Limb (tissue), 2 donors: Measurements from ENCODE around the gene CYB5R3.
"Not testable (repeated sequence)": the region's sequence is repeated elsewhere in the genome, so short reads cannot be mapped to it uniquely, and the experiment has no call there.

Experiments used
- DNase-seq, 2 donors: peaks; one replicate each; pipeline ENCODE4 v3.0.0-alpha.2; 2016; ENCODE audit errors: extremely low spot score in 2 of 2

CYB5R3 gene

DNA sequence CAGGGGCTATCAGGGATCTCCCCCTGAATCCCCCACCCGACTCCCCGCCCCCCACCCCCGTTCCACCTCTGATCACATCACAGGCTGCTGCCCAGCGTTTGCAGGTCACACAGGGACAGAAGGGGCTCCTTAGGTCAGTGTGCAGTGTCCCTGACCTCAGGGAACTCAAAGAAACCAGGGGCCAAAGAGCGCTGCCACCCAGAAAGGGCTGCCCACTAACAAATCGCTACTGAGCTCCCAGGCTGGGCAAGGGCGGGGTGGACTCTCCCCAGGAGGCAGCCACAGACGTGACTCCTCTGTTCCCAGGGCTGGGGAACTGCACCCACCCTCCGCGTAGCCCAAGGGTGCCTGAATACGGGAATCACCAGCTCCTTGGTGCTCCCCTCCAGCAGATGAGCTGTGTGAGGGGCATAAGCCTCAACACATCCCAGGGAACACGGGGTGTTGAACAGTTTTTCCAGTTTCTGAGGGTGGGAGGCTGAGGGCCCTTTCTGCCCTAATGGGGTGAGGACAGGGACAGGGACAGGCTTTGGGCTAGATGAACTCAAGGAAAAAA lies 24.6 kb downstream of the CYB5R3 start:
- no peak for DNase-seq

DNA sequence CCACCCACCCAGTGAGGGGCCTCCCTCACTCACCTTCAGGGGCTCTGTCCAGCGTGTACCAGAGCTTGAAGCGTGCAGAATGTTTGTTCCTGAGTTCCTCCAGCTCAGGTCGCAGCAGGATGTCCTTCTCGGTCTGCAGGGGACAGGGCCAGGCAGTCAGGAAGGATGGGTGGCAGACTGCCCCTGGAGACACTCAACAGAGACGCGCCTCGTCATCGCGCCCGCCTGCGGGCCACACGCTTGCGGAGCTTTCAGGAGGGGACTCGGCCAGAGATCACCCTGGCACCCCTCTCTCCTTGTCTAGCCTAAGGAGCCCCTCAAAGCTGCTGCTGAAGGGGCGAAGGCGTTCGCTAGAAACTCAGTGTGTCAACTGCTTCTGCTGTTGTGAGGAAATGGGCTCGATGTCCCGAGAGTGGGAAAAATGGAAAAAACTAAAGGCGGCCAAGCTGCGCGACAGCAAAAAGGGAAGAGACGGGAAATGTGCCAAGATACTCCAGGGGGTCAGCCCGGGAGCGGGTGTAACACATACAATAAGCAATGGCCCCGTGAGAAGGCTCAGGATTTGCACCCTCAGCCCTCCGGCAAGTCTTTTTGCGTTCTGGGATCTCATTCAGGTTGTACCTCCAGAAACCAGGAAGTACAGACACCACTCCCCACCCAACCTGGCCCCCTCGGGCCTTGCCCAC lies 25.3 kb downstream of the CYB5R3 start:
- DNase-seq, result no peak

DNA sequence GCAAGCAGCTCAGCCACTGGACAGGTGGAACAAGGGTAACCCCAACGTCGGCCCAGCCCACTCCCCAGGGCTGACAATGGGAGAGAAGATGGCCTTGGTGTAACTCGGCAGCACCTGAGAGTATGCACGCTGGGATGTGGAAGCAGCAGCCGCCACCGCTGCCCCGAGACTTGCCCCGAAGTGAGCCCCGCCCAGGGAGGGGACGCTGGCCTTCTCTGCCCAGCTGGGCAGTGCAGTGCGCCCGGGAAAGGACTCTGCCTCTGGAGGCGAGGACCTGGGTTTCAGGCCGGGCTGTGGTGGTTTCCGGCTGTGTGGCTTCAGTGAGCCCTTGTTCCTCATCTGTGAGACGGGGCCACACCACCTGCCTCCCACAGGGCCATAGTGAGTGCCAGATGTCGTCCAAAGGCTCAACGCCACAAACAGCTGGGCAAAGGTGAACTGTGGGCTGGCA lies 25.9 kb downstream of the CYB5R3 start:
- DNase-seq, result no peak

DNA sequence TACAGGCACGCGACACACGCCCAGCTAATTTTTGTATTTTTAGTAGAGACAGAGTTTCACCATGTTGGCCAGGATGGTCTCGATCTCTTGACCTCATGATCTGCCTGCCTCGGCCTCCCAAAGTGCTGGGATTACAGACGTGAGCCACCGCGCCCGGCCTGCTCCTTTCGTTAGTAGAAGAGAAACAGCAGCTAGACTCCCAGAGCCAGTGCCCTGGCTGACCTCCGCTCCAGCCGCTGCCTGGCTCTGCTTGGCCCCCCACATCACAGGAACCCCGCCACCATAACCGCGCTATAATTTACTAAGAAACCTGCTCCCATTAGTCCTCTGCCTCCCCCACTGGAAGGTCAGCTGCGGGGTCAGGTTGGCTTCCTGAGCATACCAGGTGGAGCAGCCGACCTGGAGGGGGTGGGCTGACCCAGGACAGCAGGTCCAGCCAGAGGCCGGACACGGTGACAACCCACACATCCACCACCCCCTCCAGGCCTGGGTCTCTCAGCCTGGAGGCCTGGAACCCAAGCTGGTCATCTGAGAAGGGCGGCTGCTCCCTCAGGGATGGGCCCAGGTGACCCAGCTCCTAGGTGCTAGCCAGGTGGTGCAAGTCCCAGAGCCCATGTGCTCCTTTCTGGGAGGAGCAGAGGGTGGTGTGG lies 27.0 kb downstream of the CYB5R3 start:
- no peak for DNase-seq

DNA sequence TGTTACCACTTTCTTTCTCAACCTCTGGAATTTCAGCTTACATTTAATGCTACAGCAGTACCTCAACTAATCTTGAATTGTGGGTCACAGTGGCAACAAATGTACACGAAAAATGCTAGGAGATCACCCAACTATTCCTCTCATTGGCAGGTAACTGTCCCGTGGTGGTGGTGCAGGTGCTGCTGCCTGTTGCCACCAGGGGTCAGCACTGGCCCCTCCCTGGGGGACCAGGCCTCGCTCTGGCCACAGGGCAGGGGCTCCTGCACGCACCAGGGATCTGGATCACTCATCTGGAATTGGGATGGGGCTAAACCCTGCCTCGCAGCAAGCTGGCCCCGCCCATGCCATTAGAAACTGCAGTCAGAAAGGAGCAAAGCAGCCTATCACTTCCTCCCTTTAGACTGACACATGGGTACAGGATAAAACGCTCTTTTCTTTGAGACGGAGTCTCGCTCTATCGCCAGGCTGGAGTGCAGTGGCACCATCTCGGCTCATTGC lies 27.6 kb downstream of the CYB5R3 start:
- peak in 1 of 2 donors; percentile 79 for DNase-seq

DNA sequence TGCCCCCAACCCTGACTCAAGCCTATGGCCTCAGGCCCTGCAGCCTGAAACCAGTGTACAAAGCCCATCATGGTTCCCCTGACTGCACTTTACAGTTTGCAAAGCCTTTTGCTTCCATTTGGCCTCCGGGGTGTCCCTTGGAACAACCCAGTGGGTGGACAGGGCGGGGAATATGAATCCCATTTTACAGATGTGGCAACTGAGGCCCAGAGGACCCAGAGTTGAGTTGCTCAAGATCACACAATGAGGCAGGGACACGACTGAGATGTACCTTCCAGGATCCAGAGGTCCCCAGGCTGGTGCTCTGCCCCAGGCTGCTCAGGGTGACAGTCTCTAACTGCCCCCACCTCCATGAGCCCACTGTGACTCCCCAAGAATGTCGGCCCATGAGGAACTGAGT lies 29.1 kb downstream of the CYB5R3 start:
- DNase-seq, result no peak

DNA sequence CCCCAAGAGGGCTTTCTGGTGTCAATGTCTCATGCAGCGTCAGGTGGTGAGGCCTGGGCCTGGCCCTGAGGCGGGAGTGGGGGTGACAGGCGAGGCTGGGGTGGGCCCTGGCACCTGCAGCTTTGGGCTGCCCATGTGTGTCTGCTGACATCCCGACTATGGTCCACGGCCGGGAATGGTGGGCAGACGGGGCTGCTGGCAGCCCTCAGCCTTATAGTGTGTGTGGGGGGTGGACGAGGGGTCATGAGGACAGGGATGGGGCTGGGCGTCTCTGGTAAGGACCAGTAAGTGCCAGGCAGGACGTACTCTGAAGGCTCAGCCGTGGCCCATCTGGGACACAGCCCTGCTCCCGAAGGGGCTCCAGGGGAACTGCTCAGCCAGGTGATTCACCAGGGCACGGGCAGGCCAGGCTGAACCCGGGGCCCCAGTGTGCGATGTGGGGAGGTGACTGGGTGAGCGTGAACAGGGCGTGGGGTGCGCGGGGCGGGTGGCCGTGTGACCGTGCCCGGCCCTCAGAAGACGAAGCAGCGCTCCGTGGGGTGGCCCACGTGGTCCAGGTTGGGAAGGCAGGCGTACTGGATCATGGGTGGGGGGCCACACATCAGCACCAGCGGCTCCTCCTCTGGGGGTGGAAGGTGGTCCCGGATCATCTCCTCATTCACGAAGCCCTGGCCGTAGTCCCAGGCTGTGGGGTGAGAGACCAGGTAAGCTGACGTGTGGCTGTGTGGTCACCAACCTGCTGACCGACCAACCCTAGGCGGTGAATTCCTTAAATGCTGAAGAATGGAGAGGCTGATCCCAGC lies 29.7 kb downstream of the CYB5R3 start:
- DNase-seq, result no peak

- no peak for DNase-seq
Measured at GRCh38 chr22:42617155-42617983, 31.8 kb downstream of the CYB5R3 start.

DNA sequence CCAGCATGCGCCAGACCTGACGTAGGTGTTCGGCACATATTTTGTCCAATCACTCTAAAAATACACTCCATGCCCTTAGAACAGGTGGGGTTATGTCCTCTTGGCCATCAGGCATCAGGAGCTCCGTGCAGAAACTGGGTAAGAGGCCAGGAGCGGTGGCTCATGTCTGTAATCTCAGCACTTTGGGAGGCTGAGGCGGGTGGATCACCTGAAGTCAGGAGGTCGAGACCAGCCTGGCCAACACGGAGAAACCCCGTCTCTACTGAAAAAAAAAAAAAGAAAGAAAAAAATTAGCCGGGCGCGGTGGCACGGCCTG lies 33.4 kb downstream of the CYB5R3 start:
- DNase-seq, result not testable (repeated sequence)

DNA sequence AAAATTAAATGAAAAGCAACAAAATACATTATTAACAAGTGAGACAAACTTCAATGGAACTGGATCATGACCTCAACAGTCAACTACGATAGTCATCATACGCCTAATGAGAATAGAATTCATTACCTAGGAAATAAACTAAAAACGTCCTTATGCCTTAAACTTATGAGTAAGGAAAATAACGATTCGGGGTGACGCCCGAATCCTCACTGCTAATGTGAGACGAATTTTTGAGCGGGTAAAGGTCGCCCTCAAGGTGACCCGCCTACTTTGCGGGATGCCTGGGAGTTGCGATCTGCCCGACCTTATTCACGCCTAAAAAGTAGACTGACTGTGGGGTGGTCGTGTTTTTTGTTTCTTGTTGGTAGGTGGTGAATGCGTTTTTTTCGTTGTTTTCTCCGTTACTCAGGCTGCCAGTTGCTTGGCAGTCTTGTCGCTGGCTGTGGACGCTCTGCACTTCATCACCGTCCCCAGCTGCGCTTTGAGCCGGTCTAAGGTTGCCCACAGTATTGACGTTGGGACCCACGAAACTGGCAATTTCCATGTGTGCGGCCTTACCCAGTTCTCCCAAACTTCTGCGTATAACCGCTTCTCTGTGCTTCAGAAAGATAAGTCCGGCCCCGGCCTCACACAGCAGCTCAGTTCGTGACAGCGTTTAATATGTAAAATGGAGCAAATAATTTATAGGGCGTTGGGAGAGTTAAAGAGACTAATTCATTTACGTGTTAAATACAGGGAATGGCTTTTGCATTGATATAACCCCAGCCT lies 33.9 kb downstream of the CYB5R3 start:
- peak; percentile 91 to 97 for DNase-seq

DNA sequence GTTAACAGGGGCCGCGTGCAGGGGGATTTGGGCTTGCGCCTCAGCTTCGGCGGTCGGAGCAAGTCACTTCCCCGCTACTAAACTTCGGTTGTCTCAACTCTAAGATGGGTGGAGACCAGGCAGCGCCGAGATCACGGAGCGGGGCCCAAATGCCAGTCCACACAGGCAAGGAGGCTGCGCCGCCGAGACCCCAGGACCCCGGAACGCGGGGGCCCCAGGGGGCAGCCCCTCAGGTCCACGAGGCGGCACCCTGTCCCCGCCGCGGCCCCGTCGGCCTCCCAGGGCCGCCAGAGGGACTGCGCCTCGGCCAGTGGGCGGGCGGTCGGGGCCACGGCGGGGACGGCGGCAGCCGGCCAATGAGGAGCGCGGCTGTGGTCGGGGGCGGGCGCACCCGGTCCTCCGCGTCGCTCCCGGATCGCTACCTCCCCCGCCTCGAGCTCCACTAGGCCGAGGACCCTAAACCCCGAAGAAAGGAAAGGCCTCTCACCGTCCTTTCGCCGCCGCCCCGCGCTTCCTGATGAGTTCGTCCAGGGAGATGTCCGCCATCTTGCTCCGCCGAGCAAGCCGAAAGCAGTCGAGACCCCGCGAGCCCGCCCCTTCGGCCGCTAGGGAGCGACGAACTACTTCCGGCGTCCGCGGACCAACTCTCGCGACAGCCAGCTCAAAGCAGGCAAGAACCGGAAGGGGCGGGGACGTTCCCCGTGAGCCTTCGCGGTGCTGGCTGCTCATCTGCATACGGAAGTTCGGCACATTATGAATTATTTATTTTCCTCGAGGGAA lies 34.7 kb downstream of the CYB5R3 start, which contains the start of gene POLDIP3:
Gene POLDIP3 (minus strand): TSS at position 572 of the 780 bp plus-strand sequence. CDS start 26 bp downstream, at position 546.
- DNase-seq, result peak; percentile 98 to 100

DNA sequence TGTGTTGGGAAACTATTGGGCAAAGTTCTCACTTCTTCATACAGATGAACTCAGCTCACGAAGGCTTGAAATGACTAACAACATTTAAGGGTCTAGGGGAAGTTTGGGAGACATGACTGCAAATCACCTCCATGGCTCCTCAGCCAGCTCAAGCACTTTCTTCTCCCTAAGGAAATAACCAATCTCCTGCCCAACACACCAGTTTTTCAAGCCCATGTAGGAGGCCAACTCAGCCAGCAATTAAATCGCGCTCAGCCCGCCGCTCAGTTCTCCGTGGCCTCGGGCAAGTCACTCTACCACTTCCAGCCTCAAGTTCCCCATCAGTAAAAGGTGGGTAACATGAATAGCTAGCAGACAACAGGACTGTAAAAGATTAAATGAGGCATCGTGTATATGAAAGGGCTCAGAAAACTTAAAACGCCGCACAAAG lies 35.3 kb downstream of the CYB5R3 start:
- no peak for DNase-seq

DNA sequence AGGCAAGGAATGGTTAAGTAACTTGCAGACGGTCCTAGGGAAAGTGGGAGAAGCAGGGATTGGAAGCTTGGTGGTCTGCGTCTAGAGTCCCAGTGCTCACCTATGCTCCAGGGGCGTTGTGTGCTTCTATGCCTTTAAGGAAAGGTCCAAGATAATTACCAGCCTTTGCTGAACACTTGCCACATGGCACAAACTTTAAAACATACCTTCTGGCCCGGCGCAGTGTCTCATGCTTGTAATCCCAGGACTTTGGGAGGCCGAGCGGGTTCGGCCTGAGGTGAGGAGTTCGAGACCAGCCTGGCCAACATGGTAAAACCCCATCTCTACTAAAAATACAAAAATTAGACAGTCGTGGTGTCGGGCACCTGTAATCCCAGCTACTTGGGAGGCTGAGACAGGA lies 36.9 kb downstream of the CYB5R3 start:
- DNase-seq, result no peak

DNA sequence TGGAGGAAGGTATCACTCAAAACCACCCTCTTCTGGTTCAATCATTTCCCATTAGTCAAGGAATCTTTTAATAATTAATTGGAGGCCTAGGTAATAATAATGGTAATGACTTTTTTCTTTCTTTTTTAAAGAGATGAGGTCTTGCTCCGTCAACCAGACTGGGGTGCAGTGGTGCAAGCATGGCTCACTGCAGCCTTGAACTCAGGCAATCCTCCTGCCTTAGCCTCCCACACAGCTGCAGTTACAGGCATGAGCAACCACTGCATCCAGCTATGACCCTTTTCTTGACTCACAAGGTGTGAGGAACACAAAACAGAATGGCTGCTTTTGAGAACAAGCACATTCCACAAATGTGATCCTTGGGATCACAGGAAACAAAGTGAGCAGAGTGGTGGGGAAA lies 38.1 kb downstream of the CYB5R3 start:
- no peak for DNase-seq

DNA sequence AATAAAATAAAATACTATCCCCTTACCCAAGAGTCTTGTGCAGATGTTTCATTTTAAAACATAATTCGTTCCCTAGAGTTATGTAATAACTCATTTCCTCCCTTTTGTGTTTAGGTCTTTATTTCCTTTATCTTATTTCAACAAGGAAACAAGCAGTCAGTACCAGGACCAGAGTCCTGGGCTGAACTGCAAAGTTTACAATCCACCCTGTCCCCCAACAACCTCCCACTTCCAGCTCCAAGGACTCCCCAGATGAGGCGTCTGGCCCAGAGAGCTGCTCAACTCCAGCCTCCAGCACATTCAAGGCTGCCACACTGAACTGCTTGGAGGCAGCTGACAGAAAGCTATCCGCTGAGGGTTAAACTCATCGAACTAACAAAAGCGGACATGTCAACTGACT lies 39.0 kb downstream of the CYB5R3 start:
- DNase-seq, result no peak

DNA sequence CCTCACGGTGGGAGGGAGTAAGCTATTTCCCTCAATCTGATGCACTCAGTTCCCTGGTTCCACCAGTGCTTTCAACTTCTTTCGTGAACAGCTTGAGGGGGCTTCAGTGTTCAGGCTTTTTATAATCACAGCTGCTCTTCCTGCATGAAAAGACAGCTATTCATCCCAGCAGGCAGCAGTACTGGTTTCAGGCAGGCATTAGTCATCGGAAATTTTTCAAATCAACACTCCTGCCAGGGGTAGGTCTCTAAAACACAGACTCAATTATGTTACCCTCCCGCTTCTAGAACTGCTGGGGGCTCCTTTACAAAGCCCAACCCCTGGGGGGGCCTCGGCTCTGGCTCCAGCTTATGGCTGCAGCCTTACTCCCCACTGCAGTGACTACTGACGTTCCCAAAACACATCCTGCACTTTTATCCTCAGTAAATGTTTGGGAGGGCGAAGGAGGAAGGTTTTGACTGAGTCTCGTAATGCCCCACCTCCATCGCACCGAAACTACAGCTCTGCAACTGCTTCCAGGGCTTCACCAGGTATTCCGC lies 40.3 kb downstream of the CYB5R3 start:
- peak; percentile 50 to 65 for DNase-seq

DNA sequence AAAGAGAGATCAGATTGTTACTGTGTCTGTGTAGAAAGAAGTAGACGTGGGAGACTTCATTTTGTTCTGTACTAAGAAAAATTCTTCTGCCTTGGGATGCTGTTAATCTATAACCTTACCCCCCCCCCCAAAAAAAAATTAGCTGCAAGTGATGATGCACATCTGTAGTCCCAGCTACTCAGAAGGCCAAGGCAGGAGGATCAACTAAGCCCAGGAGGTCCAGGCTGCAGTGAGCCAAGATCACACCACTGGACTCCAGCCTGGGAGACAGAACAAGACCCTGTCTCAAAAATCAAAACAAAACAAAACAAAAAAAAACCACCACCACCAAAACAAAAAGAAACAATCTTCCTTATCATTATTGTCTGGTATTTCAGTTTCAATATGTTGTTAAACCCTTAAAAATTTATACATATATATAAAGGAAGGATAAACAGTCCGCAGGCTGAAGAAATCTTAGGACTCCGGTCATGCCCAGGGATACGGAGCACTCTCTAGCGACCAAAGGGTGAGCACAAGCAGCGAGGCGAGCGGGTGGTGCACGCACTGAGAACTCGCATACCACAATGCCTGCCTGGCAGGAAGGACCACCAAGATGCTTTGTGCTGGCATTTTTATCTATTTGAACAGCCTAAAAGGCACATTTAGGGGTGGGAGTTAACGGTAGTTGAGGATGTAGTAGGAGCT lies 40.9 kb downstream of the CYB5R3 start:
- no peak for DNase-seq

DNA sequence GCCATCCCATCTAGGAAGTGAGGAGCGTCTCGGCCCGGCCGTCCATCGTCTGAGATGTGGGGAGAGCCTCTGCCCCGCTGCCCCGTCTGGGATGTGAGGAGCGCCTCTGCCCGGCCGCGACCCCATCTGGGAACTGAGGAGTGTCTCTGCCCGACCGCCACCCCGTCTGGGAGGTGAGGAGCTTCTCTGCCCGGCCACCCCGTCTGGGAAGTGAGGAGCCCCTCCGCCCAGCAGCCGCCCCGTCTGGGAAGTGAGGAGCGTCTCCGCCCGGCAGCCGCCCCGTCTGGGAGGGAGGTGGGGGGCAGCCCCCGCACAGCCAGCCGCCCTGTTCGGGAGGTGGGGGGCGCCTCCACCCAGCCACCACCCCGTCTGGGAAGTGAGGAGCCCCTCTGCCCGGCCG lies 41.6 kb downstream of the CYB5R3 start:
- not testable (repeated sequence) for DNase-seq

- no peak for DNase-seq
Measured at GRCh38 chr22:42604403-42604802, 44.8 kb downstream of the CYB5R3 start.
